Esophagus muscularis mucosa (tissue), 4 donors: ENCODE measurements around the gene PTMA. TPM values are rescaled to one million over a fixed set of nuclear protein-coding genes. Genes with fewer than 3 reads are reported as not detected.
A peak's percentile ranks its signal among the peaks of the same experiment; 100 is the strongest.

Experiments used
- DNase-seq: peaks from one replicate; pipeline ENCODE4 v3.0.0-alpha.2; 2017; ENCODE audit errors: extremely low spot score
- H3K27ac ChIP-seq, 4 donors: fragments of 200-600 bp; sonication (generic); replicated peaks in 1 of 4; 1 replicate in 3 of 4; 2 replicates in 1 of 4; pipeline ENCODE4 v1.5.1; 2016 to 2019; ENCODE audit warnings: mild to moderate bottlenecking in 1 of 4
- H3K27me3 ChIP-seq, 4 donors: fragments of 200-600 bp; sonication (generic); one replicate each; pipeline versions ENCODE4 v1.5.1 to v1.6.0; 2016 to 2019
- H3K36me3 ChIP-seq, 4 donors: fragments of 200-600 bp; sonication (generic); one replicate each; pipeline ENCODE4 v1.5.1; 2016 to 2019
- H3K4me1 ChIP-seq, 4 donors: fragments of 200-600 bp; sonication (generic); one replicate each; pipeline ENCODE4 v1.5.1; 2016 to 2019
- H3K4me3 ChIP-seq, 4 donors: fragments of 200-600 bp; sonication (generic); 1 replicate in 2 of 4; 2 replicates in 2 of 4; pipeline ENCODE4 v1.5.1; 2016 to 2019; ENCODE audit warnings: mild to moderate bottlenecking in 4 of 4, moderate library complexity in 1 of 4
- H3K9me3 ChIP-seq, 4 donors: fragments of 200-600 bp; sonication (generic); 1 replicate in 3 of 4; 2 replicates in 1 of 4; pipeline ENCODE4 v1.5.1; 2016 to 2019
- EP300 ChIP-seq: sonication (generic); formaldehyde crosslinking; IDR thresholded peaks from one replicate; pipeline ENCODE4 v1.6.1; 2017; ENCODE audit warnings: antibody characterized with exemption
- POLR2A ChIP-seq: fragments of 450-650 bp; IDR thresholded peaks from one replicate; pipeline ENCODE4 v1.6.1; 2017; ENCODE audit warnings: antibody characterized with exemption, moderate library complexity, mild to moderate bottlenecking, low read depth
- POLR2AphosphoS5 ChIP-seq, 2 donors: sonication (generic); formaldehyde crosslinking; IDR thresholded peaks; one replicate each; pipeline ENCODE4 v1.6.1; 2017; ENCODE audit warnings: antibody characterized with exemption in 2 of 2
- WGBS: methylation state at CpG from one replicate; pipeline ENCODE4 v1.1.5; 2018; 5-methylcytosine and 5-hydroxymethylcytosine counted together
- intact Hi-C: fragments of 100-400 bp; cut with DNase I; formaldehyde crosslinking; loops from one replicate; pipeline ENCODE4 v1.15.1; 2023
- total RNA-seq, 4 donors: library from RNA; depleted of rRNA; stranded (reverse); fragments of >200 nt; gene quantifications; one replicate each; pipeline versions ENCODE4 v1.1.0 to v1.2.1, GENCODE V29; 2016
- TF ChIP-seq, protein P1 (sequence below), 3 experiments: fragments of 200-600 bp in 2 of 3; fragments of 450-650 bp in 1 of 3; sonication (generic) in 2 of 3; IDR thresholded peaks; one replicate each; pipeline ENCODE4 v1.5.1; 2017 to 2019; ENCODE audit warnings: antibody characterized with exemption in 3 of 3, mild to moderate bottlenecking in 2 of 3, moderate library complexity in 1 of 3

Gene PTMA
- total RNA-seq, 4 donors from 2014 or later, result 571 to 894 (median 806) TPM

DNA sequence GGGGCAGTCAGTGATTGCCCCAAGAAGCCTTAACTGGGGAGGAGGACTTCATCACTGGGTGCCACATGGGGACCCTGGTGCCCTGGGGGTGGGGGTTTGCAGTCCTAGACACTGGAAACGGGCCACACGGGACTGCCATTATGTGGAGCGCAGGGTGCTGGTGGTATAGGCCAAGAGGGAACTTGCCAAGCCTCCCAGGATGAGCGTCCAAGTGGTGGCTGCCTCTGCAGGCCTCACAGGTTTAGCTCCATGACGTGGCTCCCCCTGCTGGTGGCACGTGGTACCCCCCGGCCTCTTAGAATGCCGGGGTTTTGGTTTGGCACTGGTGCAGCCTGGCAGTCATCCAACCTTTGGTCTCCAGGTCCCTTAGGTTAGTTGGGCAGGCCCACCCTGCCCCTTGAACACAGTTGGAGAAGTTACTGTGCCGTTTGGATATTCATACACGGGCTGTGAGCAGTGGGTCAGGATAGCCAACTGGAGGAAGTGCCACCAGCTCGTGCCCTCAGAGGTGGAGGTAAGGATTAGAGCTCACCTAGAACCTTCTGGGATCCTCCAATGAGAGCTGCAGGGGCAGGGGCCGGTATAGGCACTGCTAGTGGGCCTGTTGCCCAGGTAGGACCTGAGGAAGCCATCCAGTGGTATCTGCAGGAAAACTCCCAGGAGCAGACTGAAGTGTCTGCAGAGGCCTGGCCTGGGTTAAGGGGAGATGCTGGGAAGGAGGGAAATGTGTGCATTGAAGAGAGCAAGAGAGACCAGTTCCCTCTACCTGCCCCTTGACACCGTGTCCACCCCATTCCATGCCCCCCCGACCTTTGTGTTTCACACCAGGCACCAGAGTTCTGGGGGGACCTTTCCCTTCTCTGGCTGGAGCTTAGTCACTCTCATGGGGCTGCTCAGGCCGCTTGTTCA is 5.7 kb downstream of the PTMA start:
- no peak overlapping the region for H3K4me3 ChIP-seq
- intact Hi-C loops, result loop anchor here (1.0 to 10.0 kb wide), 2 partner anchors 37 to 229 kb away; no protein-coding TSS in a partner anchor
- H3K9me3 ChIP-seq, result no peaks in the 10 kb centered on the region
- H3K27me3 ChIP-seq, result no peaks in the 10 kb centered on the region
- peaks cover 10 to 30% (median 18%) of the 10 kb centered on the region in 4 donors for H3K36me3 ChIP-seq
- DNase-seq, result peak; percentile 98
- peak overlapping the region; percentile 73 to 98 (median 82) for H3K27ac ChIP-seq
- 15% methylated on average over 12 of the region's 15 CpGs for WGBS
- TF ChIP-seq, protein P1, sequence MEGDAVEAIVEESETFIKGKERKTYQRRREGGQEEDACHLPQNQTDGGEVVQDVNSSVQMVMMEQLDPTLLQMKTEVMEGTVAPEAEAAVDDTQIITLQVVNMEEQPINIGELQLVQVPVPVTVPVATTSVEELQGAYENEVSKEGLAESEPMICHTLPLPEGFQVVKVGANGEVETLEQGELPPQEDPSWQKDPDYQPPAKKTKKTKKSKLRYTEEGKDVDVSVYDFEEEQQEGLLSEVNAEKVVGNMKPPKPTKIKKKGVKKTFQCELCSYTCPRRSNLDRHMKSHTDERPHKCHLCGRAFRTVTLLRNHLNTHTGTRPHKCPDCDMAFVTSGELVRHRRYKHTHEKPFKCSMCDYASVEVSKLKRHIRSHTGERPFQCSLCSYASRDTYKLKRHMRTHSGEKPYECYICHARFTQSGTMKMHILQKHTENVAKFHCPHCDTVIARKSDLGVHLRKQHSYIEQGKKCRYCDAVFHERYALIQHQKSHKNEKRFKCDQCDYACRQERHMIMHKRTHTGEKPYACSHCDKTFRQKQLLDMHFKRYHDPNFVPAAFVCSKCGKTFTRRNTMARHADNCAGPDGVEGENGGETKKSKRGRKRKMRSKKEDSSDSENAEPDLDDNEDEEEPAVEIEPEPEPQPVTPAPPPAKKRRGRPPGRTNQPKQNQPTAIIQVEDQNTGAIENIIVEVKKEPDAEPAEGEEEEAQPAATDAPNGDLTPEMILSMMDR (IDR thresholded peaks at IDR 0.05), result peak; percentile 94 to 97 (median 95)
- peak in 1 of 2 donors; percentile 78 for TF ChIP-seq POLR2AphosphoS5 (IDR thresholded peaks at IDR 0.05)
- no peak for TF ChIP-seq EP300
- H3K4me1 ChIP-seq, result peaks cover 42 to 58% (median 52%) of the 10 kb centered on the region in 4 donors

DNA sequence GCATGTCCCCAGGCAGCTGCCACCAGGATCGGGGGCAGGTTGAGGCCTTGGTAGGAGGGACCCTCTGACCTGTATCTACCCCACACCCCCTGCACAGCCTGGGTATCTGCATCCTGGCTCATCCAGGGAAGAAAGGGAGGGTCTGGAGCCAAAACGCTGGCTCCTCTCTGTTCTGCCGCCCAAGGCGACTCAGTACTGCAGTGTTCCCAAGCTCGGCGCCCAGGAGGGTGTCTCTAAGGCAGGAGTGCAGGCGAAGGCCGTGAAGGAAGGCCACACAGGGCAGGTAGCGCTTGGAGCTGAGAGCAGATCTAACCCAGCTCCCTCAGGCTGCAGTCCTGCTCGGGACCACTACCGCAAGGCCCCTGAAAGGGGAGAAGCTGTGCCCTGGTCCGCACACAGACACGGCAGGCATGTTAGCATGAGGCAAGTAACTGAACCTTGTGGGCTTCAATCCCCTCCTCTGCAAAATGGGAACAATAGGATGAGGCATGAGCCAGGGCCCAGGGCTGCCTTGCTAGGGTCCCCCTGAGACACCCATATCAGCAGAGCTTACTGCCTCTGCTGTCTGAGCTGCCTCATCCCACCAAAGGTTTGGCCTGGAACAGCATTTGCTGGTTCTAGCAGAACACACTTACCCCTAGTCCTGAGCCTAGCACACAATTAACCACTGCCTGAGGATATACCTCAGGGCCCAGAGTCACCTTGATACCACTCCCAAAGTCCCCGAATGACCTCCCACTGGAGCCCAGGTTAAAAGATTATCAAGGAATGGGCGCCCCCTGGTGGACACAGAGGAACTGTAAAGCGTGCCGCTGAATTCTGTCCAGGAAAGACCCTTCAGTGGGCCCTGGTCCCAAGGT is 6.5 kb downstream of the PTMA start:
- Histone ChIP-seq H3K4me1 (peaks cover 40 to 58% (median 51%) of the 10 kb centered on the region in 4 donors), H3K9me3 (no peaks in the 10 kb centered on the region), H3K36me3 (peaks cover 10 to 30% (median 18%) of the 10 kb centered on the region in 4 donors), H3K27me3 (no peaks in the 10 kb centered on the region), H3K27ac (peak overlapping the region; percentile 73 to 98 (median 82)), H3K4me3 (no peak overlapping the region)
- intact Hi-C loops, result loop anchor here (1.0 to 10.0 kb wide), 2 partner anchors 38 to 230 kb away; no protein-coding TSS in a partner anchor
- no peak for DNase-seq
- whole genome bisulfite sequencing, result 74% methylated on average over 10 of the region's 17 CpGs
- no peak for TF ChIP-seq POLR2A
- TF ChIP-seq POLR2AphosphoS5 (IDR thresholded peaks at IDR 0.05), result peak in 1 of 2 donors; percentile 36
- TF ChIP-seq, protein P1 (IDR thresholded peaks at IDR 0.05), result peak; percentile 88 to 93 (median 89)

DNA sequence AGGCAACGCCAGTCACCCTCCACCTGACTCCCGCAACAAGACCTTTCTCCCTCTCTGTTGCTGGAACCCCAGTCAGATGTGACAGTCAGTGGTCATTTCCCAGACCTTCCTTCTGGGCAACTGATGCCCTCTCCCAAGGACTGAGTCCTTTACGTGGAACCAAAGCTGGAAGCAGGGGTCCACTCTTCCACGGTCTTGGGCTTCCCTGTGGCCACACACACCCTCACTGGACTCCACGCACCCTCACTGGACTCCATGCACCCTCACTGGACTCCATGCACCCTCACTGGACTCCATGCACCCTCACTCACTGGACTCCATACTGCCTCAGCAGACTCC is 7.1 kb downstream of the PTMA start:
- DNase-seq, result no peak
- H3K27me3 ChIP-seq, result no peaks in the 10 kb centered on the region
- WGBS, result 33% methylated on average over 4 of the region's 5 CpGs
- H3K4me3 ChIP-seq, result no peak overlapping the region
- H3K36me3 ChIP-seq, result peaks cover 10 to 30% (median 18%) of the 10 kb centered on the region in 4 donors
- no peaks in the 10 kb centered on the region for H3K9me3 ChIP-seq
- intact Hi-C loops, result loop anchor here (10.0 kb wide), 1 partner anchor 231 kb away; no protein-coding TSS in a partner anchor
- peaks cover 38 to 58% (median 49%) of the 10 kb centered on the region in 4 donors for H3K4me1 ChIP-seq
- TF ChIP-seq POLR2A, result no peak
- no peak overlapping the region for H3K27ac ChIP-seq

DNA sequence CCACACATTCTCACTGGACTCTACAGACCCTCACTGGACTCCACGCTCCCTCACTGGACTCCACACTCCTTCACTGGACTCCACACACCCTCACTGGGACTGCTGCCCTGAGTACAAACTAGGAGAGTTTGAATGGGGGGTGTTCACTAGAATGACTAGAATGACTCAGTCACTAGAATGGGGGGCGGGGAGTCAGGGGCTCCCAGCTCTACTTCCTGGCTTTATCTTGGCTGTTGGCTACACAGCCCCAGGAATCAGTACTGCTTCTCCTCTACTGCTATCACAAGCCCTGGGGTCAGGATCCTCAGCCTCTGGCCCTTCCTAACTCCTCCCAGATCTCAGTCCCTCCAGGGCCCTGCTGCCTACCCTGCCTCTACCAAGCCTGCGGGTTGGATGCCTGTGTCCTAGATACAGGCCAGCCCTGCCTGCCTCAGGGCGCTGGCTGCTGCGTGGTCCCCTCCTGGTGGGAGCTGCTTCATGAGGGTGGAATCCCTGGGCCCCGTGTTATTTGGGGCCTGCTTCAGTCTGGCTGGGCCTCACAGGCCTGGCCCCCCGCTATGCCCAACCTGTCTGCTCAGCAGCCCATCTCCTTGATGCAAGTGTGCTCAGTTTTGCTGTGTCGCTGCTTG is 7.8 kb downstream of the PTMA start:
- Histone ChIP-seq H3K36me3 (peaks cover 10 to 30% (median 18%) of the 10 kb centered on the region in 4 donors), H3K9me3 (no peaks in the 10 kb centered on the region), H3K4me1 (peaks cover 38 to 52% (median 45%) of the 10 kb centered on the region in 4 donors), H3K27ac (no peak overlapping the region), H3K27me3 (no peaks in the 10 kb centered on the region), H3K4me3 (no peak overlapping the region)
- no peak for TF ChIP-seq POLR2A
- TF ChIP-seq EP300, result no peak
- TF ChIP-seq POLR2AphosphoS5 (IDR thresholded peaks at IDR 0.05), result no peak
- intact Hi-C loops, result loop anchor here (10.0 kb wide), 1 partner anchor 231 kb away; no protein-coding TSS in a partner anchor
- whole genome bisulfite sequencing, result 89% methylated on average over 6 of the region's 8 CpGs
- no peak for DNase-seq

DNA sequence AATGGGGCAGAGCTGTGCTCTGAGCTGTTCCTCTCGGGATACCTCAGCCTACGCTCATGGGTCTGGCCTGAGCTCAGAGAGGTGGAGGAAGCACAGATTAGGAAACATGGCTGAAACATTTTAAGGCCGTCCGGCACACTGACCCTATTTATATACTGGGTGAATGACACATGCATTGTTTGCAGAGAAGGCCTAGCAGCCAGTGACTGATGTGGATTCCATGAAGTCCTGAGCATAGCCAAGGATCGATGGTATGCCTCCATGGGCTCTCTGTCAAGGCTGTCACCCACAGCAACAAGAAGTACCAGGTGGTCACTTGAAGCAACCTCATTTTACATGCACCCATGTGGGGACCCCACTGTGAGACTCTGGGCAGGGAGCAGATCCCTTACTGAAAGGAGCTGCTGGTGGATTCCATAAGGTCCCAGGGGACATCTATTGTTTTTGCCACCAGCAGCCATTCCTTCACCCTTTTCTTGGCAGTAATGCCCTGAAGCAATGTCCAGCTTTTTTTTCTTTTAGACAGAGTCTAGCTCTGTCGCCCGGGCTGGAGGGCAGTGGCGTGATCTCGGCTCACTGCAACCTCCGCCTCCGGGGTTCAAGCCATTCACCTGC is 8.4 kb downstream of the PTMA start:
- no peak overlapping the region for H3K27ac ChIP-seq
- DNase-seq, result no peak
- peaks cover 33 to 45% (median 38%) of the 10 kb centered on the region in 4 donors for H3K4me1 ChIP-seq
- WGBS, result 75% methylated on average over 10 of the region's 11 CpGs
- no peak overlapping the region for H3K4me3 ChIP-seq
- TF ChIP-seq POLR2A (no peak), POLR2AphosphoS5 (IDR thresholded peaks at IDR 0.05) (no peak), EP300 (no peak)
- TF ChIP-seq, protein P1 (IDR thresholded peaks at IDR 0.05), result no peak
- H3K36me3 ChIP-seq, result peaks cover 9 to 26% (median 16%) of the 10 kb centered on the region in 4 donors
- intact Hi-C loops, result loop anchor here (10.0 kb wide), 1 partner anchor 232 kb away; no protein-coding TSS in a partner anchor
- no peaks in the 10 kb centered on the region for H3K27me3 ChIP-seq
- no peaks in the 10 kb centered on the region for H3K9me3 ChIP-seq
